DMS53 treated with DMSO at 0.1 percent for 48 hours (cell line): ENCODE measurements around the gene PPARA.
A peak's percentile ranks its signal among the peaks of the same experiment; 100 is the strongest.

Experiments
- DNase-seq: peaks from one replicate; lab custom pipeline; 2025; ENCODE audit not compliant: unreplicated experiment; lab: John Stamatoyannopoulos, UW

The PPARA gene

GRCh38 chr22:46142548-46143490 is 7.5 kb upstream of the PPARA start:
- DNase-seq: no peak

GRCh38 chr22:46143491-46144147 is 6.7 kb upstream of the PPARA start:
- no peak for DNase-seq

GRCh38 chr22:46145361-46145851 is 4.9 kb upstream of the PPARA start:
- DNase-seq: no peak

GRCh38 chr22:46145896-46146295 is 4.4 kb upstream of the PPARA start:
- no peak for DNase-seq

- DNase-seq: no peak
Observed at GRCh38 chr22:46146329-46146728, 4.0 kb upstream of the PPARA start.

- no peak for DNase-seq
Observed at GRCh38 chr22:46147061-46147460, 3.3 kb upstream of the PPARA start.

- DNase-seq: no peak
Observed at GRCh38 chr22:46147471-46148267, 2.7 kb upstream of the PPARA start.

GRCh38 chr22:46148336-46148735 is 2.0 kb upstream of the PPARA start:
- no peak for DNase-seq

- no peak for DNase-seq
Observed at GRCh38 chr22:46148816-46149511, 1.4 kb upstream of the PPARA start.

GRCh38 chr22:46149512-46150033 is 753 bp upstream of the PPARA start:
- no peak for DNase-seq

GRCh38 chr22:46150655-46151477 is 540 bp downstream of the PPARA start:
- peak; percentile 4 for DNase-seq

GRCh38 chr22:46153930-46154329 is 3.6 kb downstream of the PPARA start:
- no peak for DNase-seq

- DNase-seq: no peak
Observed at GRCh38 chr22:46156031-46156430, 5.7 kb downstream of the PPARA start.

- no peak for DNase-seq
Observed at GRCh38 chr22:46158283-46158682, 8.0 kb downstream of the PPARA start.

- DNase-seq: no peak
Observed at GRCh38 chr22:46159212-46159611, 8.9 kb downstream of the PPARA start.

GRCh38 chr22:46159777-46160176 is 9.5 kb downstream of the PPARA start:
- no peak for DNase-seq

GRCh38 chr22:46162285-46162684 is 12.0 kb downstream of the PPARA start:
- peak; percentile 68 for DNase-seq

- DNase-seq: peak; percentile 56
Observed at GRCh38 chr22:46162771-46163556, 12.6 kb downstream of the PPARA start.

- no peak for DNase-seq
Observed at GRCh38 chr22:46163557-46163888, 13.2 kb downstream of the PPARA start.
